A204.1 (cell line): ENCODE results near the gene RGS14.

Experiments used
- FAIRE-seq: peaks from 2 replicates; lab custom pipeline; 2012; peaks lifted over from hg19 to GRCh38; lab: Jason Lieb, UNC

Gene RGS14

GRCh38 chr5:177378884-177379883, 21.5 kb downstream of the RGS14 start:
- FAIRE-seq = no peak

GRCh38 chr5:177380805-177381126, 23.0 kb downstream of the RGS14 start:
- FAIRE-seq = no peak

- FAIRE-seq = no peak
These were observed 24.8 kb downstream of the RGS14 start for GRCh38 chr5:177382423-177383029.

- FAIRE-seq = no peak
These were observed 25.5 kb downstream of the RGS14 start for GRCh38 chr5:177383181-177383580.

- FAIRE-seq = no peak
These were observed 26.4 kb downstream of the RGS14 start, which contains the start of gene SLC34A1 for GRCh38 chr5:177384134-177384533. TSS of gene SLC34A1 (plus strand) at chr5:177384434. CDS start at chr5:177385742, 1,308 bp downstream.

- FAIRE-seq = no peak
These were observed 28.0 kb downstream of the RGS14 start for GRCh38 chr5:177385720-177386119.

- no peak for FAIRE-seq
These were observed 28.8 kb downstream of the RGS14 start for GRCh38 chr5:177386542-177386941.

GRCh38 chr5:177387405-177387804, 29.7 kb downstream of the RGS14 start:
- no peak for FAIRE-seq

GRCh38 chr5:177388521-177389052, 30.9 kb downstream of the RGS14 start:
- no peak for FAIRE-seq

GRCh38 chr5:177389241-177390169, 31.8 kb downstream of the RGS14 start:
- FAIRE-seq = no peak

- FAIRE-seq = no peak
These were observed 32.9 kb downstream of the RGS14 start for GRCh38 chr5:177390363-177391300.

GRCh38 chr5:177392765-177393164, 35.0 kb downstream of the RGS14 start:
- no peak for FAIRE-seq

- no peak for FAIRE-seq
These were observed 35.6 kb downstream of the RGS14 start for GRCh38 chr5:177393206-177393765.

- no peak for FAIRE-seq
These were observed 36.3 kb downstream of the RGS14 start for GRCh38 chr5:177393990-177394389.

- FAIRE-seq = no peak
These were observed 38.4 kb downstream of the RGS14 start for GRCh38 chr5:177396078-177396477.

- FAIRE-seq = no peak
These were observed 39.1 kb downstream of the RGS14 start for GRCh38 chr5:177396807-177397206.

- no peak for FAIRE-seq
These were observed 40.2 kb downstream of the RGS14 start for GRCh38 chr5:177397875-177398390.

- no peak for FAIRE-seq
These were observed 42.5 kb downstream of the RGS14 start, which contains the start of gene PFN3 for GRCh38 chr5:177399997-177400868. TSS of gene PFN3 (minus strand) at chr5:177400661. CDS start at chr5:177400576, 85 bp downstream.
